ENCODE measurements around the gene IRX4. TPM values are rescaled to one million over a fixed set of nuclear protein-coding genes. Genes with fewer than 3 reads are reported as not detected.

Gene IRX4
- total and polyA plus RNA-seq, 2 donors (not counting 3 experiments of a cell fraction or from before 2014, with no cell fraction given): not detected

- no peak for DNase-seq (ENCODE audit: low read depth, low spot score)
Observed at GRCh38 chr5:1881098-1881572, 1.6 kb downstream of the IRX4 start.

More at GRCh38 chr5:1881098-1881572, 1.6 kb downstream of the IRX4 start:
- Histone ChIP-seq H3K79me2 (ENCODE audit: control insufficient read depth, insufficient read depth, low read length) (no peaks in the 10 kb centered on the region), H4K20me1 (replicated peaks; ENCODE audit: control insufficient read depth, extremely low read depth, insufficient read depth, low read length) (no peaks in the 10 kb centered on the region), H3K36me3 (ENCODE audit: control insufficient read depth in 2 of 2, extremely low read depth in 1 of 2, insufficient read depth in 2 of 2, low read length in 2 of 2) (no peaks in the 10 kb centered on the region), H3K9ac (replicated peaks; ENCODE audit: extremely low read depth, insufficient read depth, low read length) (no peak overlapping the region), H3K4me1 (ENCODE audit: control insufficient read depth, extremely low read depth, insufficient read depth, low read length) (no peaks in the 10 kb centered on the region), H3K9me3 (replicated peaks; ENCODE audit: control insufficient read depth, insufficient read depth, low read length) (no peaks in the 10 kb centered on the region), H3K4me3 (replicated peaks in 1 of 3; ENCODE audit: insufficient read depth in 1 of 3, low read depth in 1 of 3, low read length in 3 of 3) (no peak overlapping the region), H3K27ac (ENCODE audit: insufficient read depth, low read depth, low read length) (no peak overlapping the region), H3K4me2 (ENCODE audit: insufficient read depth, low read length) (no peak overlapping the region), H3K9me1 (replicated peaks; ENCODE audit: control insufficient read depth, extremely low read depth, insufficient read depth, low read length) (no peaks in the 10 kb centered on the region), H2AFZ (ENCODE audit: low read depth, low read length) (no peak overlapping the region), H3K27me3 (ENCODE audit: control insufficient read depth in 2 of 2, insufficient read depth in 2 of 2, low read length in 2 of 2) (peaks cover 75 to 95% of the 10 kb centered on the region in 2 experiments)
- no TSS peak for BruUV-seq (replicated peaks)
- CTCF ChIA-PET: no interaction called here
- dilution Hi-C loops (cut with MboI; ENCODE audit: extremely low pct_ligation_motif_present, low sequenced_read_pairs) (no loop called here), intact Hi-C loops (cut with micrococcal nuclease) (no loop called here)
- TF ChIP-seq FOS (IDR thresholded peaks at IDR 0.05; ENCODE audit: borderline replicate concordance, insufficient read depth, low read length): no peak
- TF ChIP-seq EZH2 (IDR thresholded peaks at IDR 0.05; ENCODE audit: borderline replicate concordance, low read depth, low read length, severe bottlenecking): no peak
- TF ChIP-seq GATA2 (IDR thresholded peaks at IDR 0.05; ENCODE audit: insufficient read depth, insufficient read length, low read depth, low read length): no peak
- TF ChIP-seq JUN (IDR thresholded peaks at IDR 0.05; ENCODE audit: borderline replicate concordance, insufficient read depth, insufficient read length, low read depth): no peak
- TF ChIP-seq POLR2AphosphoS5 (IDR thresholded peaks at IDR 0.05; ENCODE audit: insufficient read depth, low read depth, low read length): no peak
- no peak for TF ChIP-seq CTCF (IDR thresholded peaks at IDR 0.05; ENCODE audit: extremely low read depth in 1 of 2, insufficient read depth in 1 of 2, low read depth in 1 of 2, low read length in 2 of 2)
- TF ChIP-seq POLR2A (IDR thresholded peaks at IDR 0.05; ENCODE audit: low read depth, low read length): no peak
- no peak for TF ChIP-seq MYC (IDR thresholded peaks at IDR 0.05; ENCODE audit: low read depth, low read length)
- TF ChIP-seq, protein P1, sequence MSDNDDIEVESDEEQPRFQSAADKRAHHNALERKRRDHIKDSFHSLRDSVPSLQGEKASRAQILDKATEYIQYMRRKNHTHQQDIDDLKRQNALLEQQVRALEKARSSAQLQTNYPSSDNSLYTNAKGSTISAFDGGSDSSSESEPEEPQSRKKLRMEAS (IDR thresholded peaks at IDR 0.05; ENCODE audit: insufficient read depth, insufficient read length): no peak
- POLR2A ChIA-PET: no interaction called here
- FAIRE-seq: no peak
